MCF 10A (cell line): Measurements from ENCODE around the gene CFAP299. TPM values are rescaled to one million over a fixed set of nuclear protein-coding genes. Genes with fewer than 3 reads are reported as not detected.

Experiments
- BruUV-seq: library from RNA; stranded (reverse); fragments of 400-500 nt; replicated peaks from 2 replicates; lab custom pipeline; 2021; lab: Mats Ljungman, UMichigan
- CTCF ChIA-PET: fragments of 300-600 bp; sonication (Branson Sonifier 250); formaldehyde crosslinking; extraction: SDS; loops from one replicate; lab custom pipeline; 2021; ENCODE audit warnings: antibody characterized with exemption, inconsistent platforms; lab: Yijun Ruan, JAX
- POLR2A ChIA-PET: fragments of 300-600, 350-650 bp; sonication (Branson Sonifier 250); formaldehyde crosslinking; extraction: SDS; loops from one replicate; lab custom pipeline; 2020; ENCODE audit warnings: antibody characterized with exemption, inconsistent platforms; lab: Yijun Ruan, JAX
- DNase-seq: peaks from one replicate; pipeline ENCODE4 v3.0.0-alpha.2; 2018; ENCODE audit not compliant: unreplicated experiment
- H3K27ac Mint-ChIP-seq: one replicate; pipeline ENCODE4 v1.8.0; 2022; ENCODE audit warnings: mild to moderate bottlenecking, low read depth, mixed read lengths; ENCODE audit not compliant: unreplicated experiment
- H3K27me3 Mint-ChIP-seq: one replicate; pipeline ENCODE4 v1.8.0; 2022; ENCODE audit warnings: mixed read lengths; ENCODE audit not compliant: insufficient read depth, unreplicated experiment
- H3K36me3 Mint-ChIP-seq: one replicate; pipeline ENCODE4 v1.8.0; 2022; ENCODE audit warnings: mild to moderate bottlenecking, moderate library complexity, mixed read lengths; ENCODE audit not compliant: insufficient read depth, unreplicated experiment
- H3K4me1 Mint-ChIP-seq: one replicate; pipeline ENCODE4 v1.8.0; 2022; ENCODE audit warnings: mixed read lengths; ENCODE audit not compliant: insufficient read depth, unreplicated experiment
- H3K4me3 Mint-ChIP-seq: one replicate; pipeline ENCODE4 v1.8.0; 2022; ENCODE audit warnings: mild to moderate bottlenecking, moderate library complexity, mixed read lengths; ENCODE audit not compliant: unreplicated experiment
- H3K9me3 Mint-ChIP-seq: one replicate; pipeline ENCODE4 v1.8.0; 2022; ENCODE audit warnings: mixed read lengths; ENCODE audit not compliant: unreplicated experiment
- intact Hi-C: fragments of 100-400 bp; cut with micrococcal nuclease; formaldehyde crosslinking; loops from 2 replicates; pipeline ENCODE4 v1.14.1; 2022
- total RNA-seq: library from RNA; stranded (reverse); gene quantifications from 2 replicates; pipeline ENCODE4 v1.2.3, GENCODE V29; 2022
- TF ChIP-seq, protein P1 (sequence below): fragments of 200-600 bp; IDR thresholded peaks from one replicate; pipeline ENCODE4 v1.8.0; 2022; ENCODE audit warnings: antibody characterized with exemption, mild to moderate bottlenecking; ENCODE audit not compliant: unreplicated experiment

Gene CFAP299
- total RNA-seq, 1 experiment from 2014 or later, result 0.33 TPM

GRCh38 chr4:80308466-80308822, 27.1 kb upstream of the CFAP299 start:
- no TSS peak for BruUV-seq
- Mint-ChIP-seq H3K27ac (peak overlapping the region; percentile 53), H3K9me3 (no peaks in the 10 kb centered on the region), H3K4me1 (peaks cover 43% of the 10 kb centered on the region), H3K4me3 (peak overlapping the region; percentile 59), H3K36me3 (peaks cover 6% of the 10 kb centered on the region), H3K27me3 (no peaks in the 10 kb centered on the region)
- CTCF ChIA-PET, result interaction anchor here (0.8 to 1.4 kb wide), 4 partner anchors 11 to 43 kb away, joined by 3 read pairs; partner anchors contain the start of gene CFAP299
- TF ChIP-seq, protein P1, sequence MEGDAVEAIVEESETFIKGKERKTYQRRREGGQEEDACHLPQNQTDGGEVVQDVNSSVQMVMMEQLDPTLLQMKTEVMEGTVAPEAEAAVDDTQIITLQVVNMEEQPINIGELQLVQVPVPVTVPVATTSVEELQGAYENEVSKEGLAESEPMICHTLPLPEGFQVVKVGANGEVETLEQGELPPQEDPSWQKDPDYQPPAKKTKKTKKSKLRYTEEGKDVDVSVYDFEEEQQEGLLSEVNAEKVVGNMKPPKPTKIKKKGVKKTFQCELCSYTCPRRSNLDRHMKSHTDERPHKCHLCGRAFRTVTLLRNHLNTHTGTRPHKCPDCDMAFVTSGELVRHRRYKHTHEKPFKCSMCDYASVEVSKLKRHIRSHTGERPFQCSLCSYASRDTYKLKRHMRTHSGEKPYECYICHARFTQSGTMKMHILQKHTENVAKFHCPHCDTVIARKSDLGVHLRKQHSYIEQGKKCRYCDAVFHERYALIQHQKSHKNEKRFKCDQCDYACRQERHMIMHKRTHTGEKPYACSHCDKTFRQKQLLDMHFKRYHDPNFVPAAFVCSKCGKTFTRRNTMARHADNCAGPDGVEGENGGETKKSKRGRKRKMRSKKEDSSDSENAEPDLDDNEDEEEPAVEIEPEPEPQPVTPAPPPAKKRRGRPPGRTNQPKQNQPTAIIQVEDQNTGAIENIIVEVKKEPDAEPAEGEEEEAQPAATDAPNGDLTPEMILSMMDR, result no peak
- POLR2A ChIA-PET, result interaction anchor here (1.0 to 2.7 kb wide), 5 partner anchors 14 to 236 kb away, joined by 3 to 15 read pairs (median 4); partner anchors contain the start of genes ANTXR2 and FGF5
- intact Hi-C loops, result no loop called here
- DNase-seq, result no peak

DNA sequence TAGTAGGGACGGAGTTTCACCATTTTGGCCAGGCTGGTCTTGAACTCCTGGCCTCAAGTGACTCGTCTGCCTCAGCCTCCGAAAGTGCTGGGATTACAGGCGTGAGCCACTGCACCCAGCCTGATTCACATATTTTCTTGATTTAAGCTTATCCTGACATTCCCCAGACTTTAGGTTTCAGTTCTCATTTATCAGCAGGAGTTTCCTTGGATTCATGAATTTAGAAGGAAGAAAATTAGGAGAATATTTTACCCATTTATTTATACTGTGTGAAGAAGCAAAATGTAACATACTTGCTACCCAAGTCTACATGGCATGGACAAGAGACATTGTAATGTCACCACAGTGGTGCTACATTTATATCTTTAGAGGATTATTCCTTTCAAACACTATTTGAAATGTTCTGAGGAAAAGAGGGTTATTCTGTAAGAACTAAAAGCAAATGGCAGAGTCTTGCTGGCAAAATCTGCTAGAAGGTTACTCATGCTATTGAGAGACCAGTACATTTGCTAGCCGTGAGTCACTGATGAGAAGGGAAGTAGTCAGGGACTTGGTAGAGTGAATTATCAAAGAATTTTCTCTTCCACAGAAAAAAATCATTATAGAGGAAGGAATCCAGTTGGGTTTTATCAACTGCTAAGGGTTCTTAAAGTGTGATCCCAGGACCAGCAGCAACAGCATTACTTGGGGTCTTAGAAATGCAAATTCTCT, 26.1 kb upstream of the CFAP299 start:
- no TSS peak for BruUV-seq
- TF ChIP-seq, protein P1, result no peak
- Mint-ChIP-seq H3K9me3 (no peaks in the 10 kb centered on the region), H3K4me3 (no peak overlapping the region), H3K27me3 (no peaks in the 10 kb centered on the region), H3K4me1 (peaks cover 43% of the 10 kb centered on the region), H3K36me3 (peaks cover 6% of the 10 kb centered on the region), H3K27ac (peak overlapping the region; percentile 53)
- intact Hi-C loops, result no loop called here
- DNase-seq, result peak; percentile 75
- POLR2A ChIA-PET, result interaction anchor here (0.6 to 1.7 kb wide), 2 partner anchors 26 to 43 kb away, joined by 6 to 7 read pairs; partner anchors contain the start of genes CFAP299 and FGF5
- CTCF ChIA-PET, result interaction anchor here (0.6 to 2.2 kb wide), 3 partner anchors 14 to 470 kb away, joined by 3 to 13 read pairs (median 4); no protein-coding TSS in a partner anchor

DNA sequence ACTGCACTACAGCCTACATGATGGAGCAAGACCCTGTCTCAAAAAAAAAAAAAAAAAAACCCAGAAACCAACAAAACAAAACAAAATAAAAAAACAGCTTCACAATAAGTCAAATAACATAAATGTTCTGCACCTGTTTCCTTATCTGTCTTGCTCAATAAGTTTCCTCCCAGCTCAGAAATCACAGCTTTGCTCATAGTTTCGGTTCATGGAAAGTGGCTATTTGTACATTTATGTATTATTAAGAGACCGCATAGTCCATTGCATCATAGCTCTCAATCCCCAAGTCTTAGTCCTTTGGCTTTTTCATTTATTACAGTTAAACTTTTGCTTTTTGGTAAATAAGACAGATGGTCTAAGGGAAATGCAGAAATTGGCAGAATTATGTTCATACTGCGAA, 24.4 kb upstream of the CFAP299 start:
- Mint-ChIP-seq H3K36me3 (peaks cover 5% of the 10 kb centered on the region), H3K4me3 (no peak overlapping the region), H3K4me1 (peaks cover 36% of the 10 kb centered on the region), H3K27ac (no peak overlapping the region), H3K27me3 (no peaks in the 10 kb centered on the region), H3K9me3 (no peaks in the 10 kb centered on the region)
- TF ChIP-seq, protein P1, result no peak
- ChIA-PET CTCF (interaction anchor here (1.3 to 2.2 kb wide), 3 partner anchors 12 to 90 kb away, joined by 6 to 13 read pairs (median 6); no protein-coding TSS in a partner anchor), POLR2A (interaction anchor here (0.6 to 0.9 kb wide), 2 partner anchors 17 to 526 kb away, joined by 3 to 4 read pairs; no protein-coding TSS in a partner anchor)
- no TSS peak for BruUV-seq
- DNase-seq, result no peak
- intact Hi-C loops, result no loop called here

- Mint-ChIP-seq H3K27me3 (no peaks in the 10 kb centered on the region), H3K27ac (no peak overlapping the region), H3K9me3 (no peaks in the 10 kb centered on the region), H3K4me3 (no peak overlapping the region), H3K36me3 (no peaks in the 10 kb centered on the region), H3K4me1 (peaks cover 26% of the 10 kb centered on the region)
- intact Hi-C loops, result no loop called here
- no TSS peak for BruUV-seq
- DNase-seq, result no peak
- ChIA-PET CTCF (no interaction called here), POLR2A (interaction anchor here (0.6 kb wide), 1 partner anchor 17 kb away, joined by 3 read pairs; no protein-coding TSS in a partner anchor)
- TF ChIP-seq, protein P1, result no peak
Measured at GRCh38 chr4:80312124-80312523, 23.4 kb upstream of the CFAP299 start.
